T follicular helper cell (primary cell): ENCODE results near the gene CABLES1.

Experiments
- DNase-seq: peaks from one replicate; pipeline ENCODE4 v3.0.0-alpha.2; 2020; ENCODE audit warnings: low read depth

Gene CABLES1

GRCh38 chr18:23169673-23170044, 34.4 kb downstream of the CABLES1 start:
- DNase-seq: no peak

GRCh38 chr18:23170137-23170536, 34.9 kb downstream of the CABLES1 start:
- DNase-seq: no peak

GRCh38 chr18:23171581-23172156, 36.4 kb downstream of the CABLES1 start:
- DNase-seq: no peak

GRCh38 chr18:23172591-23173380, 37.5 kb downstream of the CABLES1 start:
- DNase-seq: no peak

- no peak for DNase-seq
Measured at GRCh38 chr18:23173912-23174311, 38.6 kb downstream of the CABLES1 start.

GRCh38 chr18:23176701-23177432, 41.6 kb downstream of the CABLES1 start:
- no peak for DNase-seq

GRCh38 chr18:23177433-23178072, 42.3 kb downstream of the CABLES1 start:
- DNase-seq: no peak

GRCh38 chr18:23178201-23178600, 42.9 kb downstream of the CABLES1 start:
- DNase-seq: no peak

- no peak for DNase-seq
Measured at GRCh38 chr18:23178661-23179081, 43.4 kb downstream of the CABLES1 start.

GRCh38 chr18:23179416-23179815, 44.1 kb downstream of the CABLES1 start:
- no peak for DNase-seq

GRCh38 chr18:23181547-23181946, 46.3 kb downstream of the CABLES1 start:
- DNase-seq: no peak

GRCh38 chr18:23182606-23183005, 47.3 kb downstream of the CABLES1 start:
- no peak for DNase-seq

GRCh38 chr18:23183411-23184150, 48.3 kb downstream of the CABLES1 start:
- no peak for DNase-seq

GRCh38 chr18:23186781-23187180, 51.5 kb downstream of the CABLES1 start:
- DNase-seq: no peak

- DNase-seq: no peak
Measured at GRCh38 chr18:23188068-23188760, 52.9 kb downstream of the CABLES1 start.

- no peak for DNase-seq
Measured at GRCh38 chr18:23189099-23189498, 53.8 kb downstream of the CABLES1 start.

GRCh38 chr18:23189768-23190661, 54.7 kb downstream of the CABLES1 start:
- DNase-seq: no peak

GRCh38 chr18:23191232-23191631, 55.9 kb downstream of the CABLES1 start:
- DNase-seq: no peak

GRCh38 chr18:23193742-23194141, 58.5 kb downstream of the CABLES1 start:
- DNase-seq: no peak
